WTC11 (cell line): ENCODE results near the gene GJE1. TPM values are rescaled to one million over a fixed set of nuclear protein-coding genes. Genes with fewer than 3 reads are reported as not detected.

Experiments used
- ATAC-seq: fragments of 200-7000 bp; cut with Tn5 transposase; 2 replicates; pipeline ENCODE4 v1.10.0; 2021; ENCODE audit warnings: mild to moderate bottlenecking, moderate library complexity
- CTCF ChIA-PET: fragments of 300-600 bp; sonication (Branson Sonifier 250); formaldehyde crosslinking; loops from one replicate; lab custom pipeline; 2021; ENCODE audit warnings: antibody characterized with exemption; lab: Charles Lee
- POLR2A ChIA-PET: fragments of 350-600 bp; sonication (Branson Sonifier 250); formaldehyde crosslinking; loops from one replicate; lab custom pipeline; 2021; ENCODE audit warnings: antibody characterized with exemption; lab: Charles Lee
- DNase-seq: peaks from one replicate; pipeline ENCODE4 v3.0.0; 2021; ENCODE audit warnings: low spot score
- H3K27ac Mint-ChIP-seq: 2 replicates; pipeline ENCODE4 v1.8.0; 2021; ENCODE audit warnings: mixed read lengths
- H3K27me3 Mint-ChIP-seq: 2 replicates; pipeline ENCODE4 v1.8.0; 2021; ENCODE audit warnings: low read depth, mild to moderate bottlenecking, moderate library complexity, mixed read lengths
- H3K36me3 Mint-ChIP-seq: 2 replicates; pipeline ENCODE4 v1.8.0; 2021; ENCODE audit warnings: mixed read lengths
- H3K4me1 Mint-ChIP-seq: 2 replicates; pipeline ENCODE4 v1.8.0; 2022; ENCODE audit warnings: mixed read lengths
- H3K4me3 Mint-ChIP-seq: 2 replicates; pipeline ENCODE4 v1.8.0; 2021; ENCODE audit warnings: mild to moderate bottlenecking, moderate library complexity, mixed read lengths
- H3K9me3 Mint-ChIP-seq: 2 replicates; pipeline ENCODE4 v1.8.0; 2021; ENCODE audit warnings: mixed read lengths
- AR ChIP-seq: fragments of 250-450 bp; sonication (Bioruptor Pico); IDR thresholded peaks from 2 replicates; pipeline ENCODE4 v1.9.0; 2021; ENCODE audit warnings: mild to moderate bottlenecking
- ATF1 ChIP-seq: sonication (generic); formaldehyde crosslinking; IDR thresholded peaks from 2 replicates; pipeline ENCODE4 v1.8.1; 2023; ENCODE audit warnings: mild to moderate bottlenecking, moderate library complexity, missing genetic modification reagents
- FOXP4 ChIP-seq: sonication (generic); formaldehyde crosslinking; IDR thresholded peaks from 2 replicates; pipeline ENCODE4 v1.8.0; 2022; ENCODE audit warnings: mild to moderate bottlenecking, missing genetic modification reagents
- HMGXB4 ChIP-seq: sonication (generic); formaldehyde crosslinking; IDR thresholded peaks from 2 replicates; pipeline ENCODE4 v1.8.1; 2023; ENCODE audit warnings: mild to moderate bottlenecking, moderate library complexity, missing genetic modification reagents
- JUN ChIP-seq: sonication (generic); formaldehyde crosslinking; IDR thresholded peaks from 2 replicates; pipeline ENCODE4 v1.8.0; 2023; ENCODE audit warnings: mild to moderate bottlenecking, missing genetic modification reagents
- MLX ChIP-seq: sonication (generic); formaldehyde crosslinking; IDR thresholded peaks from 2 replicates; pipeline ENCODE4 v1.8.1; 2023; ENCODE audit warnings: mild to moderate bottlenecking, missing genetic modification reagents, moderate library complexity
- OVOL2 ChIP-seq: fragments of 250-450 bp; sonication (Bioruptor Pico); IDR thresholded peaks from 2 replicates; pipeline ENCODE4 v1.9.0; 2021; ENCODE audit warnings: mild to moderate bottlenecking, borderline replicate concordance
- ZNF232 ChIP-seq: sonication (generic); formaldehyde crosslinking; IDR thresholded peaks from 2 replicates; pipeline ENCODE4 v1.8.0; 2022; ENCODE audit warnings: mild to moderate bottlenecking, missing genetic modification reagents
- ZNF281 ChIP-seq: sonication (generic); formaldehyde crosslinking; IDR thresholded peaks from 2 replicates; pipeline ENCODE4 v1.8.0; 2023; ENCODE audit warnings: mild to moderate bottlenecking, missing genetic modification reagents
- total RNA-seq: library from RNA; stranded (reverse); gene quantifications from 3 replicates; pipeline ENCODE4 v1.2.3, GENCODE V29; 2021

The GJE1 gene
- total RNA-seq, 1 experiment from 2014 or later = not detected

GRCh38 chr6:142130814-142131213, 1.9 kb upstream of the GJE1 start:
- POLR2A ChIA-PET = no interaction called here

More at GRCh38 chr6:142130814-142131213, 1.9 kb upstream of the GJE1 start:
- no peaks in the 10 kb centered on the region for H3K27me3 Mint-ChIP-seq
- no peak overlapping the region for H3K4me3 Mint-ChIP-seq
- CTCF ChIA-PET = no interaction called here
- no peak for ATAC-seq
- no peak overlapping the region for H3K27ac Mint-ChIP-seq
- no peaks in the 10 kb centered on the region for H3K36me3 Mint-ChIP-seq
- H3K4me1 Mint-ChIP-seq = peaks cover 8% of the 10 kb centered on the region
- no peak for TF ChIP-seq ATF1
- TF ChIP-seq FOXP4 (CRISPR knock-in tag) = no peak
- TF ChIP-seq OVOL2 (CRISPR knock-in tag) = no peak
- TF ChIP-seq ZNF281 = no peak
- TF ChIP-seq ZNF232 (CRISPR knock-in tag) = no peak
- TF ChIP-seq AR (CRISPR knock-in tag) = no peak
- no peak for TF ChIP-seq HMGXB4 (CRISPR knock-in tag)
- no peak for TF ChIP-seq JUN (CRISPR knock-in tag)
- TF ChIP-seq MLX (CRISPR knock-in tag) = no peak
- no peak for DNase-seq
- no peaks in the 10 kb centered on the region for H3K9me3 Mint-ChIP-seq
